Measurements from ENCODE around the gene ARL4C. TPM values are rescaled to one million over a fixed set of nuclear protein-coding genes. Genes with fewer than 3 reads are reported as not detected.

Gene ARL4C
- total RNA-seq, 1 experiment from 2014 or later = 151 TPM

GRCh38 chr2:234444893-234445292, 52.0 kb downstream of the ARL4C start:
- intact Hi-C loops (cut with micrococcal nuclease; ENCODE audit: unreplicated experiment) = no loop called here
- Histone ChIP-seq H3K9me3 (ENCODE audit: control insufficient read depth, insufficient read depth, low read depth, low read length) (no peaks in the 10 kb centered on the region), H3K4me3 (ENCODE audit: low read depth in 2 of 2, low read length in 2 of 2) (no peak overlapping the region), H3K36me3 (ENCODE audit: control insufficient read depth, insufficient read depth, low read length) (no peaks in the 10 kb centered on the region), H3K27me3 (ENCODE audit: control insufficient read depth, insufficient read depth, low read length) (no peaks in the 10 kb centered on the region), H3K27ac (ENCODE audit: low read length) (no peak overlapping the region; the same call in 1 of the 2 replicates), H3K4me1 (ENCODE audit: control insufficient read depth, insufficient read depth, low read length) (0 out of 2 replicates have a peak, but pooled peaks cover 6% of the 10 kb centered on the region)
- ATAC-seq (no peak), DNase-seq (ENCODE audit: low read depth, low spot score) (no peak)
- ChIA-PET POLR2A (no interaction called here), CTCF (no interaction called here)
- BruUV-seq (replicated peaks) = no TSS peak
- TF ChIP-seq SIN3A (IDR thresholded peaks at IDR 0.05; ENCODE audit: borderline replicate concordance, insufficient read depth, low read depth, low read length) (no peak), REST (IDR thresholded peaks at IDR 0.05; ENCODE audit: insufficient read depth in 1 of 2, low read depth in 2 of 2, low read length in 1 of 2) (no peak), TCF7L2 (IDR thresholded peaks at IDR 0.05; ENCODE audit: low read depth, low read length) (no peak), CTCF (IDR thresholded peaks at IDR 0.05) (no peak), POLR2AphosphoS5 (IDR thresholded peaks at IDR 0.05; ENCODE audit: low read depth, low read length) (no peak)
- in situ Hi-C loops (cut with HindIII; ENCODE audit: low pct_unique_long_range_greater_than_20kb, low sequenced_read_pairs) = no loop called here

GRCh38 chr2:234444242-234444730, 52.6 kb downstream of the ARL4C start:
- H3K4me3 ChIP-seq (ENCODE audit: low read depth in 2 of 2, low read length in 2 of 2) = no peak overlapping the region
- intact Hi-C loops (cut with micrococcal nuclease; ENCODE audit: unreplicated experiment) (no loop called here), in situ Hi-C loops (cut with HindIII; ENCODE audit: low pct_unique_long_range_greater_than_20kb, low sequenced_read_pairs) (no loop called here)
- 0 out of 2 replicates have a peak, but pooled peaks cover 6% of the 10 kb centered on the region for H3K4me1 ChIP-seq (ENCODE audit: control insufficient read depth, insufficient read depth, low read length)
- BruUV-seq (replicated peaks) = no TSS peak
- ATAC-seq = no peak
- H3K9me3 ChIP-seq (ENCODE audit: control insufficient read depth, insufficient read depth, low read depth, low read length) = no peaks in the 10 kb centered on the region
- CTCF ChIA-PET = no interaction called here
- H3K27me3 ChIP-seq (ENCODE audit: control insufficient read depth, insufficient read depth, low read length) = no peaks in the 10 kb centered on the region
- peak overlapping the region; percentile 13; the same call in 1 of the 2 replicates for H3K27ac ChIP-seq (ENCODE audit: low read length)
- H3K36me3 ChIP-seq (ENCODE audit: control insufficient read depth, insufficient read depth, low read length) = no peaks in the 10 kb centered on the region
- POLR2A ChIA-PET = no interaction called here
- DNase-seq (ENCODE audit: low read depth, low spot score) = no peak
- TF ChIP-seq CTCF (IDR thresholded peaks at IDR 0.05) = no peak
- no peak for TF ChIP-seq POLR2AphosphoS5 (IDR thresholded peaks at IDR 0.05; ENCODE audit: low read depth, low read length)
- no peak for TF ChIP-seq REST (IDR thresholded peaks at IDR 0.05; ENCODE audit: insufficient read depth in 1 of 2, low read depth in 2 of 2, low read length in 1 of 2)
- TF ChIP-seq TCF7L2 (IDR thresholded peaks at IDR 0.05; ENCODE audit: low read depth, low read length) = no peak
- no peak for TF ChIP-seq SIN3A (IDR thresholded peaks at IDR 0.05; ENCODE audit: borderline replicate concordance, insufficient read depth, low read depth, low read length)

All from Panc1 (cell line).